Kidney (tissue), 14 donors: ENCODE measurements around the gene ZNF479. TPM values are rescaled to one million over a fixed set of nuclear protein-coding genes. Genes with fewer than 3 reads are reported as not detected.

ENCODE experiments used
- DNase-seq, 5 donors: peaks; one replicate each; pipeline ENCODE4 v3.0.0-alpha.2; 2013 to 2020
- FAIRE-seq: peaks from 2 replicates; lab custom pipeline; 2012; peaks lifted over from hg19 to GRCh38; lab: Jason Lieb, UNC
- H3K27ac ChIP-seq, 2 donors: one replicate each; pipeline ENCODE4 v1.7.0; 2013; ENCODE audit warnings: low read depth in 2 of 2, low read length in 2 of 2, inconsistent platforms in 1 of 2
- H3K27me3 ChIP-seq: one replicate; pipeline ENCODE4 v1.7.1; 2013; ENCODE audit warnings: low read length, inconsistent platforms; ENCODE audit not compliant: control insufficient read depth, insufficient read depth
- H3K36me3 ChIP-seq, 3 donors: one replicate each; pipeline versions ENCODE4 v1.7.0 to v1.7.1; 2013; ENCODE audit warnings: low read length in 3 of 3, control low read depth in 1 of 3, inconsistent platforms in 1 of 3; ENCODE audit not compliant: insufficient read depth in 3 of 3, control insufficient read depth in 2 of 3
- H3K4me1 ChIP-seq, 3 donors: one replicate each; pipeline versions ENCODE4 v1.7.0 to v1.7.1; 2013; ENCODE audit warnings: low read length in 3 of 3, inconsistent platforms in 1 of 3, low read depth in 1 of 3; ENCODE audit not compliant: control insufficient read depth in 2 of 3, insufficient read depth in 2 of 3
- H3K4me3 ChIP-seq, 3 donors: one replicate each; pipeline versions ENCODE4 v1.7.0 to v1.8.1; 2013; ENCODE audit warnings: low read length in 3 of 3, control low read depth in 1 of 3, inconsistent platforms in 1 of 3
- H3K9ac ChIP-seq, 3 donors: one replicate each; pipeline versions ENCODE4 v1.7.0 to v1.7.1; 2013; ENCODE audit warnings: low read length in 3 of 3, control low read depth in 1 of 3, inconsistent platforms in 1 of 3
- H3K9me3 ChIP-seq, 3 donors: one replicate each; pipeline versions ENCODE4 v1.7.0 to v1.7.1; 2013; ENCODE audit warnings: low read length in 3 of 3, control low read depth in 1 of 3, inconsistent platforms in 1 of 3; ENCODE audit not compliant: control insufficient read depth in 2 of 3, insufficient read depth in 1 of 3
- intact Hi-C: fragments of 100-400 bp; cut with DNase I; formaldehyde crosslinking; loops from one replicate; pipeline ENCODE4 v1.11.1; 2022
- polyA plus RNA-seq: library from polyadenylated mRNA; stranded (reverse); fragments of 350-450 nt; fragmentation: Illumina TruSeq; extraction: RNeasy Lipid Tissue Mini Kit (QIAGEN cat#74804); gene quantifications from one replicate; pipeline ENCODE4 v1.2.3, GENCODE V29; 2014; ENCODE audit warnings: low read depth, low replicate concordance; ENCODE audit not compliant: insufficient read depth
- total RNA-seq: library from RNA; stranded (reverse); fragmentation: NEBNext Ultra II Directional; extraction: Animal tissue kit (Norgen Biotek cat#: 25700); gene quantifications from one replicate; pipeline ENCODE4 v1.2.1, GENCODE V29; 2021
- TF ChIP-seq, protein P1 (sequence below): IDR thresholded peaks from 3 replicates; pipeline ENCODE4 v1.5.1; 2012; ENCODE audit warnings: mild to moderate bottlenecking, moderate library complexity, borderline replicate concordance; ENCODE audit not compliant: insufficient read depth; ENCODE audit errors: extremely low read depth
- donor health status: control.
- donor health status: control.
- donor health status: control.
- donor health status: control.
- donor health status: control.
- donor health status: DM: yes; HTN: yes; CAD: no.
- donor health status: Normal renal cell carcinoma (clear cell type).

Gene ZNF479
- total and polyA plus RNA-seq, 2 donors from 2014 or later = not detected

DNA sequence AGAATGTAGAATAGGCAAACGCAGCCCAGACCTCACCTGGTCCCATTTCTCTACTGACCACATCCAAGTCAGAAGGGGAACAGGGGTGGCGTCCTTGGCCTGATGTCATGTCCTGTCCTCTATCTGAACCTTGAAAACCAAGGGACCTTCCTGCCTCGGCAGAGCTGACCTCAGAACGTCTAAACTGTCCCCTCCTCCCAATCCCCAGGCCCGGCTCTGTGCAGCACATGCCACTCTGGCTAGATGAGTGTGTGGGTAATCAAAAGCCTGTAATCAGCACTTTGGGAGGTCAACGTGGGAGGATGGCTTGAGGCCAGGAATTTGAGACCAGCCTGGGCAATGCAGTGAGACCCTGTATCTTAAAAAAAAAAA is 46.5 kb upstream of the ZNF479 start:
- H3K27me3 ChIP-seq = no peaks in the 10 kb centered on the region
- H3K4me1 ChIP-seq = no peaks in the 10 kb centered on the region
- H3K27ac ChIP-seq = no peak overlapping the region
- no peak for FAIRE-seq
- intact Hi-C loops = no loop called here
- peaks cover 0 to 25% (median 5%) of the 10 kb centered on the region in 3 donors for H3K9me3 ChIP-seq
- H3K36me3 ChIP-seq = no peaks in the 10 kb centered on the region
- H3K4me3 ChIP-seq = no peak overlapping the region
- H3K9ac ChIP-seq = no peak overlapping the region
- DNase-seq = no peak
- TF ChIP-seq, protein P1, sequence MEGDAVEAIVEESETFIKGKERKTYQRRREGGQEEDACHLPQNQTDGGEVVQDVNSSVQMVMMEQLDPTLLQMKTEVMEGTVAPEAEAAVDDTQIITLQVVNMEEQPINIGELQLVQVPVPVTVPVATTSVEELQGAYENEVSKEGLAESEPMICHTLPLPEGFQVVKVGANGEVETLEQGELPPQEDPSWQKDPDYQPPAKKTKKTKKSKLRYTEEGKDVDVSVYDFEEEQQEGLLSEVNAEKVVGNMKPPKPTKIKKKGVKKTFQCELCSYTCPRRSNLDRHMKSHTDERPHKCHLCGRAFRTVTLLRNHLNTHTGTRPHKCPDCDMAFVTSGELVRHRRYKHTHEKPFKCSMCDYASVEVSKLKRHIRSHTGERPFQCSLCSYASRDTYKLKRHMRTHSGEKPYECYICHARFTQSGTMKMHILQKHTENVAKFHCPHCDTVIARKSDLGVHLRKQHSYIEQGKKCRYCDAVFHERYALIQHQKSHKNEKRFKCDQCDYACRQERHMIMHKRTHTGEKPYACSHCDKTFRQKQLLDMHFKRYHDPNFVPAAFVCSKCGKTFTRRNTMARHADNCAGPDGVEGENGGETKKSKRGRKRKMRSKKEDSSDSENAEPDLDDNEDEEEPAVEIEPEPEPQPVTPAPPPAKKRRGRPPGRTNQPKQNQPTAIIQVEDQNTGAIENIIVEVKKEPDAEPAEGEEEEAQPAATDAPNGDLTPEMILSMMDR = no peak

DNA sequence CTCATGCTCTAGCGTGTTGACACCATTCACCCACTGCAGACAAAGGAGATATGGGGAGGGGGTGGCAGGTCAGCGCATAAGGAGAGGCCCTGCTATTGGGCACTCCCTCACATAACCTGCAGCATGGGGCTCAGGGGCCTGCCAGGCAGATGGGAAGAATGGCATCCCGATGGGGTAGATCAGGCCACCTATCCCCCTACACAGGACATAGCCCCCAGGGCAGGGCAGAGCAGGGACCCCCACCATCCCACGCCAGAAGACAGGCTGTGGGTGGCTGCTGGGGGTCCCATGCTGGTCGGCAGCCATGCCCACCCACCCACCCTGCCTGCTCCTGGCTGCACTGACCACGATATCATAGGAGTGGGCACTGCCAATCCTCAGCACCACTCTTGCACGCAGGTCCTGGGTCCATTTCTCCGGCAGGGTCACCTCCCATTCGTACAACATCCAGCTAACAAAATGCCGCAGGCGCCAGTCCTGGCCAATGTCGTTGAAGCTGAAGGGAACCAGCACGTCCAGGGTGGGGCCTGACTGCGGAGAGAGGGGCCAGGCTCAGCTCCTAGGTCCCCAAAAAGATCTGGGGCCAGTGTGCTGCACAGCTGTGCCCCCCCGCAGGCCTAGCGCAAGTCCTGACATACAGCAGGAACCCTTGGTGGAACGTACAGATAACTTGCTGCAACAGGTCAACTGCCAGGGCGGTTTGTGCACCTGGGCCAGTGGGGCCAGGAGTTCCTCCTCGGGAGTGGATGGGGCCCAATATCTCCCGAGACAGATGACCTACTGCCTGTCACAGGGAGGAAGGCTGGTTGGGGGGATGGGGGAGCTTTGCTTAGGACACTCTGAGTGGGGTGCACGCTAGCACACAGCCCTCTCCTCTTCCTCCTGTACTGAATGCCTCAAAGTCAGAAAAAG is 45.9 kb upstream of the ZNF479 start:
- TF ChIP-seq, protein P1 = no peak
- FAIRE-seq (no peak), DNase-seq (no peak)
- intact Hi-C loops = no loop called here
- Histone ChIP-seq H3K4me3 (no peak overlapping the region), H3K9ac (no peak overlapping the region), H3K36me3 (no peaks in the 10 kb centered on the region), H3K9me3 (peaks cover 0 to 25% (median 5%) of the 10 kb centered on the region in 3 donors), H3K4me1 (no peaks in the 10 kb centered on the region), H3K27ac (no peak overlapping the region), H3K27me3 (no peaks in the 10 kb centered on the region)

DNA sequence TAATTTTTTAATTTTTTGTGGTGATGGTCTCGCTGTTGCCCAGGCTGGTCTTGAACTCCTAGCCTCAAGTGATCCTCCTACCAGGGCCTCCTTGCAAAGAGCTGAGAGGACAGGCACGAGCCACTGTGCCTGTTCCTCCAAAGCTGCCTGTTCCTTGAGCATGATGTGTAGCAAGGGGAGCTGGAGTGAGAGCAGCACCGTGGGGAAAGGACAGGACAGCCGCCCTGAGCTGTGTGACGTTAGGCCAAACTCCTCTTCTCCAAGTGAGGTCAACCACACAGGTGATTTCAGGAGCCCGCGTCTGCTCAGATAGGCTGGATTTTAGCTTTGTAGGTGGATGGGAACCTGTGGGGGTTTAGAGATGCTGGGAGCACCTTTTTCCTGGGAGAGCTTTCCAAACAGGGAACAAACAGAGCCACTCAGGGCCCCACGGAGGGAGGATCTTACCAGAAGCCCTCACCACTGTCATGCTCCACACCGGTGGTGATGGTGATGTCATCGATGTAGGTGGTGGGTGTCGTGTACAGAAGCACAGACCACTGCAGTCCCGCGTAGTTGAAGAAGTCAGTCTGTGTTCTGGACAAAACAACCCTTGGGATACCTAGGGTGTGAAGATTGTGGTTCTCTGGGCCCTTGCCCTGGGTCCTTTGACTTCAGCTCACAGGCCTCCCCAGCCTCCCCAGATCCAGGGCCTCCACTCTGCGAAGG is 44.8 kb upstream of the ZNF479 start:
- no peak for FAIRE-seq
- H3K4me1 ChIP-seq = no peaks in the 10 kb centered on the region
- peaks cover 0 to 19% (median 8%) of the 10 kb centered on the region in 3 donors for H3K9me3 ChIP-seq
- H3K27ac ChIP-seq = no peak overlapping the region
- H3K4me3 ChIP-seq = no peak overlapping the region
- no peak for DNase-seq
- TF ChIP-seq, protein P1 = no peak
- H3K9ac ChIP-seq = no peak overlapping the region
- H3K27me3 ChIP-seq = no peaks in the 10 kb centered on the region
- no peaks in the 10 kb centered on the region for H3K36me3 ChIP-seq
- intact Hi-C loops = no loop called here
